Right lobe of liver (tissue), 6 donors: ENCODE data around the gene PIK3R5. TPM values are rescaled to one million over a fixed set of nuclear protein-coding genes. Genes with fewer than 3 reads are reported as not detected.

Source experiments
- ATAC-seq, 4 donors: fragments of 200-7000 bp; cut with Tn5 transposase; one replicate each; pipeline ENCODE4 v1.9.1; 2020; ENCODE audit warnings: mild to moderate bottlenecking in 4 of 4, moderate library complexity in 4 of 4
- DNase-seq, 3 donors: peaks; one replicate each; pipeline ENCODE4 v3.0.0-alpha.2; 2020
- H3K27ac ChIP-seq, 3 donors: fragments of 200-600 bp; one replicate each; pipeline ENCODE4 v1.8.0; 2022
- H3K27me3 ChIP-seq, 2 donors: fragments of 200-600 bp; one replicate each; pipeline ENCODE4 v1.8.0; 2022
- H3K36me3 ChIP-seq, 4 donors: fragments of 200-600 bp; sonication (generic) in 1 of 4; one replicate each; pipeline versions ENCODE4 v1.5.1 to v1.8.0; 2017 to 2022; ENCODE audit warnings: control low read depth in 1 of 4
- H3K4me1 ChIP-seq, 4 donors: fragments of 200-600 bp; sonication (generic) in 1 of 4; one replicate each; pipeline versions ENCODE4 v1.5.1 to v1.8.0; 2017 to 2022; ENCODE audit warnings: control low read depth in 1 of 4
- H3K4me3 ChIP-seq, 3 donors: fragments of 200-600 bp; one replicate each; pipeline ENCODE4 v1.8.0; 2022
- H3K9me3 ChIP-seq, 4 donors: fragments of 200-600 bp; sonication (generic) in 1 of 4; one replicate each; pipeline versions ENCODE4 v1.5.1 to v1.8.0; 2017 to 2022; ENCODE audit warnings: control low read depth in 1 of 4
- POLR2A ChIP-seq: fragments of 450-650 bp; IDR thresholded peaks from one replicate; pipeline ENCODE4 v1.6.1; 2017; ENCODE audit warnings: antibody characterized with exemption, mild to moderate bottlenecking
- WGBS: methylation state at CpG from one replicate; pipeline ENCODE4 v1.1.6; 2018; ENCODE audit warnings: low coverage, low lambda C conversion rate; ENCODE audit not compliant: insufficient coverage; ENCODE audit errors: missing lambda C conversion rate; 5-methylcytosine and 5-hydroxymethylcytosine counted together
- intact Hi-C, 2 donors: fragments of 100-400 bp; cut with DNase I; formaldehyde crosslinking; loops; one replicate each; pipeline versions ENCODE4 v1.11.2 to v1.14.1; 2022
- total RNA-seq, 6 experiments: library from RNA; depleted of rRNA in 2 of 6; stranded (reverse); fragments of >200 nt in 2 of 6; fragmentation: NEBNext Ultra II Directional in 3 of 6; extraction: Animal tissue kit (Norgen Biotek cat#: 25700) in 3 of 6; gene quantifications; one replicate each; pipeline versions ENCODE4 v1.1.0 to v1.2.4, GENCODE V29; 2016 to 2023
- TF ChIP-seq, protein P1 (sequence below), 4 donors: fragments of 200-600 bp in 3 of 4; fragments of 450-650 bp in 1 of 4; IDR thresholded peaks; one replicate each; pipeline versions ENCODE4 v1.5.1 to v1.8.0; 2016 to 2022; ENCODE audit warnings: antibody characterized with exemption in 4 of 4, mild to moderate bottlenecking in 2 of 4
- donor health status: DM: no; HTN: yes; CAD: no.
- donor health status: DM: no; HTN: no; CAD: no.
- donor health status: DM: no; HTN: no; CAD: no.
- donor health status: DM: no; HTN: yes; CAD: no.
- donor health status: DM: no; HTN: yes; CAD: no.

The PIK3R5 gene
- total RNA-seq, 6 experiments from 2014 or later, result 3.7 to 6.5 (median 5.0) TPM

DNA sequence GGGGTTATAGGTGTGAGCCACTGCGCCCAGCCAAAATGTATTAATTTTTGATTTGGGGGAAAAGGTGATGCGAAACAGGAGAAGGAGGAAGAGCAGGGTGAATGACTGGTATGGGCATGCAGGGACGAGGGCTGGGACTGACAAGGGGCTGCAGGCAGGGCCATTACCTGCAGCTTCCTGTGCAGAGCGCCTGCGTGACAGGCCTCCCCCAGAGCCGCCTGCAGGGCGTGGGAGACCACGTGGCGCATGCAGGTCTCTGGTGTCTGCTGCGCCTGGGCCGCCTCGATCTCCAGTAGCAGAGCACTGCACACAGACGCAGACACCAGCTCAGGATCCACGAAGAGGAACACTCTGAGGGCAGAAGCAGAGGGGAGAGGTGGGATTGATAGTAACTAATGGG, 130.4 kb downstream of the PIK3R5 start:
- ATAC-seq (no peak), DNase-seq (no peak)
- Histone ChIP-seq H3K9me3 (no peaks in the 10 kb centered on the region), H3K27me3 (no peaks in the 10 kb centered on the region), H3K36me3 (no peaks in the 10 kb centered on the region), H3K27ac (no peak overlapping the region), H3K4me1 (no peaks in the 10 kb centered on the region), H3K4me3 (no peak overlapping the region)
- TF ChIP-seq, protein P1, sequence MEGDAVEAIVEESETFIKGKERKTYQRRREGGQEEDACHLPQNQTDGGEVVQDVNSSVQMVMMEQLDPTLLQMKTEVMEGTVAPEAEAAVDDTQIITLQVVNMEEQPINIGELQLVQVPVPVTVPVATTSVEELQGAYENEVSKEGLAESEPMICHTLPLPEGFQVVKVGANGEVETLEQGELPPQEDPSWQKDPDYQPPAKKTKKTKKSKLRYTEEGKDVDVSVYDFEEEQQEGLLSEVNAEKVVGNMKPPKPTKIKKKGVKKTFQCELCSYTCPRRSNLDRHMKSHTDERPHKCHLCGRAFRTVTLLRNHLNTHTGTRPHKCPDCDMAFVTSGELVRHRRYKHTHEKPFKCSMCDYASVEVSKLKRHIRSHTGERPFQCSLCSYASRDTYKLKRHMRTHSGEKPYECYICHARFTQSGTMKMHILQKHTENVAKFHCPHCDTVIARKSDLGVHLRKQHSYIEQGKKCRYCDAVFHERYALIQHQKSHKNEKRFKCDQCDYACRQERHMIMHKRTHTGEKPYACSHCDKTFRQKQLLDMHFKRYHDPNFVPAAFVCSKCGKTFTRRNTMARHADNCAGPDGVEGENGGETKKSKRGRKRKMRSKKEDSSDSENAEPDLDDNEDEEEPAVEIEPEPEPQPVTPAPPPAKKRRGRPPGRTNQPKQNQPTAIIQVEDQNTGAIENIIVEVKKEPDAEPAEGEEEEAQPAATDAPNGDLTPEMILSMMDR (IDR thresholded peaks at IDR 0.05), result no peak
- no peak for TF ChIP-seq POLR2A
- intact Hi-C loops, result no loop called here
- WGBS, result 74% methylated on average over 5 of the region's 14 CpGs

DNA sequence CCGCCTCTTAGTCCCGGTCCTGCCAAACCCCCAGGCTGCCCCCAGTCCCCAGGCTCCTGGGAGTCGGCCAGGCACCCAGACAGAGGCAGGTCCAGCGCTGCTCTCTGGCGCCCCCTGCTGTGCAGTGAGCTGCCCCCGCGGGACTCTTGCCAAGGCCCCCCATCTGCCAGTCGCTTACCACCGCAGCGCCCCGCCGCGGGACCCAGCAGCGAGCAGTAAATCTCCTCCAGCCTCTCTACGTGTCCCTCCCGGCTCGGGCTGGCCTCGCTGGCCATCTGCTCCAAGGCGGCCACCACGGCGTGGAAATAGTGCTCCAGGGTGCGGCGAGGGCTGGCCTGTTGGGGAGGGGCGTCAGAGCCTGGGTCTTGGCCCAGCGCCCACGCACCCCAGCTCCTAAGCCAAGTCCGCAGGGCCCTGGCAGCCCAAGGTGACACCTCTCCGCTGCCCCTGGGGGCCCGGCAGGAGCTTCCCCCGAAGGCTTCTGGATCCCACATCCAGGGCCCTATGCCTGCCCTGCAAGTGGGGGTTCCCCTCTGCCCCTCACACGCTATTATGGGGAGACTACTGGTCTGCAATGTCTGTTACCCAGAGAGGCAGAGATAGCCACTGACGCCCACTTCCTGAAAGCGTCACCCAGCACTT, 132.7 kb downstream of the PIK3R5 start:
- ATAC-seq (no peak), DNase-seq (no peak)
- WGBS, result 20% methylated on average over 1 of the region's 33 CpGs
- Histone ChIP-seq H3K36me3 (no peaks in the 10 kb centered on the region), H3K27me3 (no peaks in the 10 kb centered on the region), H3K27ac (no peak overlapping the region), H3K4me3 (no peak overlapping the region), H3K9me3 (no peaks in the 10 kb centered on the region), H3K4me1 (no peaks in the 10 kb centered on the region)
- TF ChIP-seq POLR2A, result no peak
- TF ChIP-seq, protein P1 (IDR thresholded peaks at IDR 0.05), result peak in 1 of 4 donors; percentile 41
- intact Hi-C loops, result no loop called here

DNA sequence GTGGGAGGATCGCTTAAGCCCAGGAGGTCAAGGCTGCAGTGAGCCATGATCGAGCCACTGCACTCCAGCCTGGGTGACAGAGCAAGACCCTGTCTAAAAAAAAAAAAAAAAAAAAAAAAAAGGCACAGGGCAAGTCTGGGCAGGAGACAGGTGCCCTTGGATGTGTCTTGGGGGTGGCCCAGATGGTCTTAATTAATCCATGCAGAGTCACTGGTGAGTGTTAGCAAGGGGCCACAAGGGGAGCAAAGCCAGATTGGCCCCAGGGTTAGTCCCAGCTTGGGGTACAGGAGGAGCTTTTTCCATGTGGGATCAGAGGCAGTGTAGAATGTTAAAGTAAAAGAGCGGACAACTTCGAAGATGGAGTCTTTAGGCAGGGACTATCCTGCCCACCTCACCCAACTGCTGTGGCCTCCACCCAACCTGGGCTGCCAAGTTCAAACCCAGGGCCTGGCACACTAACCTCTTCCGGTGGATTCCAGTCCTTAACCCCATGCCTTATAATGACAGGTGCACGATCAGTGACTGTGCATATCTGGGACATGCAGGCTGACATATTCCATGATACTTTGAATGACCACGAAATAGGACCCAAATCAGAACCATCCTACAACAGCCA, 134.2 kb downstream of the PIK3R5 start:
- intact Hi-C loops, result no loop called here
- no peak for TF ChIP-seq POLR2A
- TF ChIP-seq, protein P1 (IDR thresholded peaks at IDR 0.05), result no peak
- Histone ChIP-seq H3K36me3 (no peaks in the 10 kb centered on the region), H3K9me3 (no peaks in the 10 kb centered on the region), H3K27me3 (no peaks in the 10 kb centered on the region), H3K27ac (no peak overlapping the region), H3K4me1 (no peaks in the 10 kb centered on the region), H3K4me3 (no peak overlapping the region)
- DNase-seq (no peak), ATAC-seq (no peak)
- WGBS, result 75% methylated on average over 5 of the region's 7 CpGs

DNA sequence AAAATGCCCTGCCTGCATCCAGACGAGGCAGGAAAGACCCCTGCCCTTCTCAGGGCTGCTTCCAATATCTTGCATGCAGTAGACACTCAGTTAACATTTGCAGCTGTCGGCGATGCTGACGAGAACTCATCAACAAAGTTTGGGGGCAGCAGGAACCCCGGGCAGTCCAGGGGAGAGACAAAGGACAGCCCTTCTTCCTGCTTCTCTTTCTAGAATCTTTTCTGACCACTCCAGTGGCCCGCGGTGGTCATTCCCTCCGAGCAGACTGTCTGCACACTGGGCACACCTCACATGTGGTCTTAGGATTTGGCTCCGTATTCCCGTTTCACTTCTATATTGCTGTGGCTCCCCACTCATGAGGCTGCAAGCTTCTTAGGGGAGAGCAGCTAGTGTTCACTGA, 135.4 kb downstream of the PIK3R5 start:
- intact Hi-C loops, result no loop called here
- Histone ChIP-seq H3K4me3 (no peak overlapping the region), H3K4me1 (no peaks in the 10 kb centered on the region), H3K27ac (no peak overlapping the region), H3K27me3 (no peaks in the 10 kb centered on the region), H3K9me3 (no peaks in the 10 kb centered on the region), H3K36me3 (no peaks in the 10 kb centered on the region)
- TF ChIP-seq, protein P1 (IDR thresholded peaks at IDR 0.05), result no peak
- TF ChIP-seq POLR2A, result no peak
- no peak for DNase-seq
- WGBS, result 78% methylated on average over 5 of the region's 10 CpGs
- no peak for ATAC-seq
